ENCODE measurements around the gene SULT1C3.
"Not testable (repeated sequence)": the region's sequence is repeated elsewhere in the genome, so short reads cannot be mapped to it uniquely, and the experiment has no call there.

The SULT1C3 gene

GRCh38 chr2:108271691-108272253 is 32.0 kb downstream of the SULT1C3 start:
- H2AK5ac ChIP-seq (ENCODE audit: low read length): no peak overlapping the region
- H3K79me1 ChIP-seq (ENCODE audit: low read length): no peaks in the 10 kb centered on the region
- no peak overlapping the region for H3K56ac ChIP-seq (ENCODE audit: low read length)
- H3K4me1 ChIP-seq (ENCODE audit: control insufficient read depth, low read depth, low read length): no peaks in the 10 kb centered on the region
- no peaks in the 10 kb centered on the region for H3K27me3 ChIP-seq (ENCODE audit: insufficient read depth, low read length, poor library complexity)
- no peak overlapping the region for H3K4me2 ChIP-seq (ENCODE audit: low read length)
- H4K8ac ChIP-seq (ENCODE audit: low read depth, low read length): no peak overlapping the region
- H3K23ac ChIP-seq (ENCODE audit: low read length): no peak overlapping the region
- H4K5ac ChIP-seq (ENCODE audit: low read length): no peak overlapping the region
- H2BK15ac ChIP-seq (replicated peaks; ENCODE audit: low read depth): no peak overlapping the region
- no peak overlapping the region for H3K9ac ChIP-seq (ENCODE audit: low read length)
- WGBS (ENCODE audit: extremely low coverage, insufficient coverage, low lambda C conversion rate): no CpG with 5 or more reads among the region's 7 CpGs
- H3K18ac ChIP-seq (ENCODE audit: low read length): no peak overlapping the region
- DNase-seq: no peak
- H3K27ac ChIP-seq (ENCODE audit: low read depth, low read length): no peak overlapping the region
- no peak overlapping the region for H2BK5ac ChIP-seq (ENCODE audit: low read length)
- no peak overlapping the region for H2BK120ac ChIP-seq (ENCODE audit: low read depth, low read length)
- H3K4me3 ChIP-seq (ENCODE audit: low read length): no peak overlapping the region
- H3K36me3 ChIP-seq (ENCODE audit: control insufficient read depth, insufficient read depth, low read length): no peaks in the 10 kb centered on the region
- no peaks in the 10 kb centered on the region for H3K79me2 ChIP-seq (ENCODE audit: control insufficient read depth, insufficient read depth, low read length)
- no peak overlapping the region for H3K4ac ChIP-seq (ENCODE audit: low read depth, low read length)

GRCh38 chr2:108278631-108279030 is 38.9 kb downstream of the SULT1C3 start:
- H3K56ac ChIP-seq (ENCODE audit: low read length): no peak overlapping the region
- H3K79me1 ChIP-seq (ENCODE audit: low read length): no peaks in the 10 kb centered on the region
- no peak overlapping the region for H2BK120ac ChIP-seq (ENCODE audit: low read depth, low read length)
- H4K5ac ChIP-seq (ENCODE audit: low read length): no peak overlapping the region
- H3K36me3 ChIP-seq (ENCODE audit: control insufficient read depth, insufficient read depth, low read length): no peaks in the 10 kb centered on the region
- H3K4ac ChIP-seq (ENCODE audit: low read depth, low read length): no peak overlapping the region
- no peak overlapping the region for H3K4me3 ChIP-seq (ENCODE audit: low read length)
- WGBS (ENCODE audit: extremely low coverage, insufficient coverage, low lambda C conversion rate): no CpG with 5 or more reads among the region's 2 CpGs
- no peak overlapping the region for H3K4me2 ChIP-seq (ENCODE audit: low read length)
- H3K18ac ChIP-seq (ENCODE audit: low read length): no peak overlapping the region
- no peaks in the 10 kb centered on the region for H3K4me1 ChIP-seq (ENCODE audit: control insufficient read depth, low read depth, low read length)
- H3K9ac ChIP-seq (ENCODE audit: low read length): no peak overlapping the region
- H3K23ac ChIP-seq (ENCODE audit: low read length): no peak overlapping the region
- no peak for DNase-seq
- H3K27ac ChIP-seq (ENCODE audit: low read depth, low read length): no peak overlapping the region
- H4K8ac ChIP-seq (ENCODE audit: low read depth, low read length): no peak overlapping the region
- no peak overlapping the region for H2BK5ac ChIP-seq (ENCODE audit: low read length)
- H3K27me3 ChIP-seq (ENCODE audit: insufficient read depth, low read length, poor library complexity): no peaks in the 10 kb centered on the region
- no peaks in the 10 kb centered on the region for H3K79me2 ChIP-seq (ENCODE audit: control insufficient read depth, insufficient read depth, low read length)
- no peak overlapping the region for H2AK5ac ChIP-seq (ENCODE audit: low read length)
- no peak overlapping the region for H2BK15ac ChIP-seq (replicated peaks; ENCODE audit: low read depth)

- Histone ChIP-seq H3K23ac (ENCODE audit: low read length) (no peak overlapping the region), H2BK5ac (ENCODE audit: low read length) (no peak overlapping the region), H3K4me1 (ENCODE audit: control insufficient read depth, low read depth, low read length) (no peaks in the 10 kb centered on the region), H2BK15ac (replicated peaks; ENCODE audit: low read depth) (no peak overlapping the region), H3K9ac (ENCODE audit: low read length) (no peak overlapping the region), H3K4ac (ENCODE audit: low read depth, low read length) (no peak overlapping the region), H3K79me2 (ENCODE audit: control insufficient read depth, insufficient read depth, low read length) (no peaks in the 10 kb centered on the region), H2AK5ac (ENCODE audit: low read length) (no peak overlapping the region), H3K27ac (ENCODE audit: low read depth, low read length) (no peak overlapping the region), H3K4me2 (ENCODE audit: low read length) (no peak overlapping the region), H3K79me1 (ENCODE audit: low read length) (no peaks in the 10 kb centered on the region), H4K5ac (ENCODE audit: low read length) (no peak overlapping the region), H4K8ac (ENCODE audit: low read depth, low read length) (no peak overlapping the region), H3K4me3 (ENCODE audit: low read length) (no peak overlapping the region), H3K18ac (ENCODE audit: low read length) (no peak overlapping the region), H2BK120ac (ENCODE audit: low read depth, low read length) (no peak overlapping the region), H3K27me3 (ENCODE audit: insufficient read depth, low read length, poor library complexity) (no peaks in the 10 kb centered on the region), H3K36me3 (ENCODE audit: control insufficient read depth, insufficient read depth, low read length) (no peaks in the 10 kb centered on the region), H3K56ac (ENCODE audit: low read length) (no peak overlapping the region)
- no CpG with 5 or more reads among the region's 5 CpGs for WGBS (ENCODE audit: extremely low coverage, insufficient coverage, low lambda C conversion rate)
- DNase-seq: no peak
These were observed 39.7 kb downstream of the SULT1C3 start for GRCh38 chr2:108279468-108279867.

- H3K36me3 ChIP-seq (ENCODE audit: control insufficient read depth, insufficient read depth, low read length): no peaks in the 10 kb centered on the region
- no peak overlapping the region for H2BK15ac ChIP-seq (replicated peaks; ENCODE audit: low read depth)
- H3K56ac ChIP-seq (ENCODE audit: low read length): no peak overlapping the region
- no peaks in the 10 kb centered on the region for H3K4me1 ChIP-seq (ENCODE audit: control insufficient read depth, low read depth, low read length)
- H3K23ac ChIP-seq (ENCODE audit: low read length): no peak overlapping the region
- H4K8ac ChIP-seq (ENCODE audit: low read depth, low read length): no peak overlapping the region
- no peak overlapping the region for H3K4me3 ChIP-seq (ENCODE audit: low read length)
- no peak overlapping the region for H2BK120ac ChIP-seq (ENCODE audit: low read depth, low read length)
- H3K27ac ChIP-seq (ENCODE audit: low read depth, low read length): no peak overlapping the region
- no peaks in the 10 kb centered on the region for H3K79me2 ChIP-seq (ENCODE audit: control insufficient read depth, insufficient read depth, low read length)
- no peak for DNase-seq
- no CpG with 5 or more reads among the region's 3 CpGs for WGBS (ENCODE audit: extremely low coverage, insufficient coverage, low lambda C conversion rate)
- H3K27me3 ChIP-seq (ENCODE audit: insufficient read depth, low read length, poor library complexity): no peaks in the 10 kb centered on the region
- H2BK5ac ChIP-seq (ENCODE audit: low read length): no peak overlapping the region
- no peak overlapping the region for H4K5ac ChIP-seq (ENCODE audit: low read length)
- H3K4ac ChIP-seq (ENCODE audit: low read depth, low read length): no peak overlapping the region
- no peaks in the 10 kb centered on the region for H3K79me1 ChIP-seq (ENCODE audit: low read length)
- H3K9ac ChIP-seq (ENCODE audit: low read length): no peak overlapping the region
- no peak overlapping the region for H3K18ac ChIP-seq (ENCODE audit: low read length)
- no peak overlapping the region for H3K4me2 ChIP-seq (ENCODE audit: low read length)
- no peak overlapping the region for H2AK5ac ChIP-seq (ENCODE audit: low read length)
These were observed 40.7 kb downstream of the SULT1C3 start for GRCh38 chr2:108280466-108280865.

- H3K4me2 ChIP-seq (ENCODE audit: low read length); H3K9ac ChIP-seq (ENCODE audit: low read length); H3K56ac ChIP-seq (ENCODE audit: low read length); H3K4ac ChIP-seq (ENCODE audit: low read depth, low read length); H4K8ac ChIP-seq (ENCODE audit: low read depth, low read length); H3K79me2 ChIP-seq (ENCODE audit: control insufficient read depth, insufficient read depth, low read length); H4K5ac ChIP-seq (ENCODE audit: low read length); H2BK5ac ChIP-seq (ENCODE audit: low read length); DNase-seq; H3K27ac ChIP-seq (ENCODE audit: low read depth, low read length); H2BK120ac ChIP-seq (ENCODE audit: low read depth, low read length); H2AK5ac ChIP-seq (ENCODE audit: low read length); H3K27me3 ChIP-seq (ENCODE audit: insufficient read depth, low read length, poor library complexity); H2BK15ac ChIP-seq (replicated peaks; ENCODE audit: low read depth); H3K4me3 ChIP-seq (ENCODE audit: low read length); H3K36me3 ChIP-seq (ENCODE audit: control insufficient read depth, insufficient read depth, low read length); H3K4me1 ChIP-seq (ENCODE audit: control insufficient read depth, low read depth, low read length); H3K23ac ChIP-seq (ENCODE audit: low read length); H3K79me1 ChIP-seq (ENCODE audit: low read length); H3K18ac ChIP-seq (ENCODE audit: low read length): not testable (repeated sequence)
- no CpG with 5 or more reads among the region's 7 CpGs for WGBS (ENCODE audit: extremely low coverage, insufficient coverage, low lambda C conversion rate)
These were observed 44.8 kb downstream of the SULT1C3 start for GRCh38 chr2:108284566-108284965.

- Histone ChIP-seq H3K27ac (ENCODE audit: low read depth, low read length) (no peak overlapping the region), H3K4me1 (ENCODE audit: control insufficient read depth, low read depth, low read length) (peaks cover 4% of the 10 kb centered on the region), H2AK5ac (ENCODE audit: low read length) (no peak overlapping the region), H3K4me3 (ENCODE audit: low read length) (no peak overlapping the region), H2BK120ac (ENCODE audit: low read depth, low read length) (no peak overlapping the region), H3K9ac (ENCODE audit: low read length) (no peak overlapping the region), H3K4me2 (ENCODE audit: low read length) (no peak overlapping the region), H3K27me3 (ENCODE audit: insufficient read depth, low read length, poor library complexity) (no peaks in the 10 kb centered on the region), H3K79me2 (ENCODE audit: control insufficient read depth, insufficient read depth, low read length) (no peaks in the 10 kb centered on the region), H2BK15ac (replicated peaks; ENCODE audit: low read depth) (no peak overlapping the region), H3K18ac (ENCODE audit: low read length) (no peak overlapping the region), H3K79me1 (ENCODE audit: low read length) (no peaks in the 10 kb centered on the region), H3K23ac (ENCODE audit: low read length) (no peak overlapping the region), H2BK5ac (ENCODE audit: low read length) (no peak overlapping the region), H4K5ac (ENCODE audit: low read length) (no peak overlapping the region), H3K56ac (ENCODE audit: low read length) (no peak overlapping the region), H4K8ac (ENCODE audit: low read depth, low read length) (no peak overlapping the region), H3K4ac (ENCODE audit: low read depth, low read length) (no peak overlapping the region), H3K36me3 (ENCODE audit: control insufficient read depth, insufficient read depth, low read length) (no peaks in the 10 kb centered on the region)
- DNase-seq: no peak
- no CpG with 5 or more reads among the region's 5 CpGs for WGBS (ENCODE audit: extremely low coverage, insufficient coverage, low lambda C conversion rate)
These were observed 45.8 kb downstream of the SULT1C3 start for GRCh38 chr2:108285616-108286015.
